Colon (tissue), 2 donors: ENCODE measurements around the gene VAV2.

Experiments
- FAIRE-seq: peaks from 2 replicates; lab custom pipeline; 2012; peaks lifted over from hg19 to GRCh38; lab: Jason Lieb, UNC
- donor health status: control.
- donor health status: control.

The VAV2 gene

GRCh38 chr9:133833388-133834025 is 158.6 kb downstream of the VAV2 start:
- FAIRE-seq: no peak

DNA sequence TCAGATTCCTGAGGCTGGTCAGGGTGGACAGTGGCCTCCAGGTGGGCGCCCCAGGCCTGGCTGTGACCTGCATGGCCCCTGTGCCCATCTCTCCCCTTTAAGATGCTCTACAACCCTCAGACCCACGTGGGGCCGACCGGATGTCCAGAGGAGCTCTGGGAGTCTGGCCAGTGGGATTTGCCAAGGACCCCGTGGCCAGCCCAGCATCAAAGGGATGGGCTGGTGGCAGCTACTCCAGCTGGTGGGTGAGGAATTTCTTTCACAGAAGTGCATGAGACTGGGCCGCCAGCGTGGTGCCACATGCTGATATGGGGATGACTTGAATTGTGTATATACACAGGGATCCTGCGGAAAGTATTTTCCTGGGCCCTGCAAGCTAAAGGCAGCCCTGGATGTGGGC is 159.2 kb downstream of the VAV2 start:
- no peak for FAIRE-seq

DNA sequence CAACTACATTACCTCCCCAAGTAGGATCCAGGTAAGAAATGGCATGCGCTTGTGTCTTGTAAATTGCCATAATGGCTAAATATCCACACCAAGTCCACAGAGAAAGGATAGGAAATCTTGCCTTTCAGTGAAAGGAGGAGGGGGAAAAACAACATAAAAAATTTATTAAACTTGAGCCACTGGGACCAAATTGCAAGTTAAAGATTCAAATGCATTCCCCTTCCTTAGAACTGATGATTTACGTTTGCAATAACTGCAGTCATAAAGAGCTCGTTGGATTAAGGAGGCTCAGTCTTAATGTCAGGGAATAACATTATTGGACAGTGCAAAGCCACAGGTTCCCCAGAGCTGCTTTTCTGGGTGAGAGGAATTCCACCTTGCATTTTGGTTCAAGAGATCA is 161.4 kb downstream of the VAV2 start:
- FAIRE-seq: no peak

DNA sequence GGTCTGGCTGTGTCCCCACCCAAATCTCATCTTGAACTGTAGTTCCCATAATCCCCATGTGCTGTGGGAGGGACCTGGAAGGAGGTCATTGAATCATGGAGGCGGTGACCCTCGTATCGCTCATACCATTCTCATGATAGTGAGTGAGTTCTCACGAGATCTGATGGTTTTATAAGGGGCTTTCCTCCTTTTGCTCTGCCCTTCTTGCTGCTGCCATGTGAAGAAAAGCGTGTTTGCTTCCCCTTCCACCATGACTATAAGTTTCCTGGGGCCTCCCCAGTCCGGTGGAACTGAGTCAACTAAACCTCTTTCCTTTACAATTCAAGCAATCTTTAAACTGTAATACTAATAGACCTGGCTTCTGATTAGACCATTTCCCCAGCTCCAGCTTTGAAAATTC is 161.8 kb downstream of the VAV2 start:
- FAIRE-seq: no peak

DNA sequence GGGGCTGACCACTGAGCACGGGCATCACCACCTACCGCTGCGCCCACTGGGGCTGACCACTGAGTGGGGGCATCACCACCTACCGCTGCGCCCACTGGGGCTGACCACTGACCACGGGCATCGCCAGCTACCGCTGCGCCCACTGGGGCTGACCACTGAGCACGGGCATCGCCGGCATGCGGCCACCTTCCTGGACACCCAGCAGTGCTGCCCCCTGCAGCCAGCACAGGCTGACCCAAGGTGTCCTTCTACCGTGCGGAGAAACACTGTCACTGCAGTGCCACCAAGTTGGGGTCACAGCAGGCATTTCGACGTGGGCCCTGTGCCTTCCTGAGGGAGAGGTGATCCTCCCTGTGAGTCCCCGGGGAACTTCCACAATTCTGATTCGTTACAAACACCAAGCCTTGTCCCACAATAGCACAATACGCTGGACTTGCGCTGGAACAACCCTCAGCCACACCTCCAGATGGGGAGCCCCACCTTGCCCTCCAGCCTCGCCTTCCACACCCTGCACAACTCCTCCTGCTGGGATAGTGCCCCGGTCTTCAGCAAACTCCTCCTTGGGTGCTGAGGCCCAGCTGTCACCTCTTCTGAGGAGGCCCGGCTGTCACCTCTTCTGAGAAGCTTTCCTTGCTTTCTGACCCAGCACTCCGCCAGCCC is 163.7 kb downstream of the VAV2 start:
- no peak for FAIRE-seq

GRCh38 chr9:133826289-133827085 is 165.6 kb downstream of the VAV2 start:
- no peak for FAIRE-seq

- FAIRE-seq: no peak
These were observed 166.4 kb downstream of the VAV2 start for GRCh38 chr9:133825555-133826218.

DNA sequence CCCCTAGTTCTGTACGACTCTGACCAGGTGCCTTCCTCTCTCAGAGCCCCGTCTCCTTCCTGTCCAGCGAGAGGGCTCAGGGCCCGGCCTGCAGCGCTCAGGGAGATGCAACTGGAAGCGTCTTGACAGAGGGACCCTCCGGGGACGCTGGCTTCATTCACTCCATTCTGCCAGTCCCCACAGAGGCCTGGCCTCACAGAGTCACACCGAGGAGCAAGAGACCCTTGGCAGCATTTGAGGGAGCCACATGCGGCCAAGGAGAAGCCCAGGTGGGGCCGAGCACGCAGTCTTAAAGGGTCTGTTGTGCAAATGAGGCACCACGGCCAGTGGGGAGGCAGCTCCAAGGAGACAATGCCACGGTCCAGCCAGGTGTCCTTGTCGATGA is 167.3 kb downstream of the VAV2 start:
- FAIRE-seq: no peak

DNA sequence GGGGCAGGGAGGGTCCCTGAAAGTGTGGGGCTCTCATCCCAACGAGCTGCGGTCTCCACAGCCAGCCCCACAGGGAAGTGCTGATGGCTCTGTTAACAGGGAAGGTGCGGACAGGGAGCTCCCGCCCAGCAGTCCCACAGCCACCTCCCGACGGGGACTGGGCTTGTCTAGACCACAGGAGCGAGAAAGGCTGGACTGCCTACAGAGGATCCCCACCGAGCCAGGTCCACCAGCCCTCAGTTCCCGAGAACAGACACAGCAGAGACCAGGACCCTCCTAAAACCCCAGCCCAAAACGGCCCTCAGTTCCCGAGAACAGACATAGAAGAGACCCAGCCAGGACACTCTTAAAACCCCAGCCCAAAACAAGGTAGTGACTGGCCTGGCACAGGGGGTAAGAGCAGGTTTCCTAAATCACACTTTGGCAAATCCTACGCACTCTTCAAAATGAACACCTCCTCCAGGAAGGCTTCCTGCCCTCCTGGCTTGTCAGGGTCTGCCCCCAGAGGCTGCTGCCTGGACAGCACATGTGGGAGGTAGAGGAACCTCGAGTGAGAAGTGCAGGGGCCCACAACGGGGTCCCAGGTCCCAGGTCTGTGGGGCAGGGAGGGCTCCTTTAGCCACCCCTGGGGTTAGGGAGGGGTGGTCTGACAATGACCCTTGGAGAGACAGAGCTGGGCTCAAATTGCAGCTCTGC is 167.9 kb downstream of the VAV2 start:
- FAIRE-seq: no peak

- FAIRE-seq: no peak
These were observed 168.7 kb downstream of the VAV2 start for GRCh38 chr9:133823189-133824105.

DNA sequence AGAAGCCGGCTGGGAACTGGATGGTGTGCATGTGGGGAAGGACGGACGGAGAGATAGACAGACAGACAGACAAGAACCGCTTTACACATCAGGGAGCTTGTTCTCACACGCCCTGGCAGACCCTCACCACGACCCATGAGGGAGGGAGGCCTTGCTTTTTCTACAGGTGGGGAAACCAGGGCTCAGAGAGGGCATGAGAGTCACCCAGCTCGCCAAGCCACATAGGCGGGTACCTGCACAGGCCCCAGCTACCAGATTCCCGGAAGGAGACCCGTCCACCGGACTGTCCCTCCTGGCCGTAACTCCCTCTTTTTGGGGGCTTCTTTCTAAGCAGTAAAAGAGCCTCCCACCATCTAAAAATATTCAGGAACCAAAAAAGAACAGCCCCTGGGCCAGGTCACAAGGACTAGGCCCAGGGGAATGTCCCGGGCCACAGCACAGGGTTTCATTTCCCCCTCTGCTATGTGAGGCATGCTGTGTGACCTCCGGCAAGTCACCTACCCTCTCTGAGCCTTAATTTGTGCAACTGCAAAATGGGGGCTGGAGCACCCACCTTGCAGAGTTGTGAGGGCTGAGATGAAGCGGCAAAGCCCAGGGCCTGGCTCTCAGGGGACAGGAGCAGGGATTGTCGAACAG is 169.6 kb downstream of the VAV2 start:
- FAIRE-seq: no peak

GRCh38 chr9:133821601-133822429 is 170.3 kb downstream of the VAV2 start:
- FAIRE-seq: no peak

DNA sequence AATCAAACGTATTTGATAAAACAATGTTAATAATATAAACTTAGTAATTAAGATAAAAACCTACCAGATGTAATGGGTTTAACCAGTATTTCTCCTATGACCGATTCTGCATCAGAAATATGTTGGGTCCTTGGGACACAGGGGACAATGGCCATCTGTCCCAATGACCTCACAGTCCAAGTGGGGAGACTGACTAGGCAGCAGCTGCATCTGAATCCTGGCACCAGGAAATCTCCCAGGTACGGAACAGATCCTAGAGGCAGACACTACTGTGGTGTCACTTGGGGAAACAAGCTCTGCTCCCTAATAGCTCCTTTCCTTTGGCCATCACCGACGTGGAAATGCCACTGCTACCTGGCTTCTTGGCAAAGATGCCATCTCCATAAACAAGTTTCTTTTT is 172.2 kb downstream of the VAV2 start:
- FAIRE-seq: no peak

DNA sequence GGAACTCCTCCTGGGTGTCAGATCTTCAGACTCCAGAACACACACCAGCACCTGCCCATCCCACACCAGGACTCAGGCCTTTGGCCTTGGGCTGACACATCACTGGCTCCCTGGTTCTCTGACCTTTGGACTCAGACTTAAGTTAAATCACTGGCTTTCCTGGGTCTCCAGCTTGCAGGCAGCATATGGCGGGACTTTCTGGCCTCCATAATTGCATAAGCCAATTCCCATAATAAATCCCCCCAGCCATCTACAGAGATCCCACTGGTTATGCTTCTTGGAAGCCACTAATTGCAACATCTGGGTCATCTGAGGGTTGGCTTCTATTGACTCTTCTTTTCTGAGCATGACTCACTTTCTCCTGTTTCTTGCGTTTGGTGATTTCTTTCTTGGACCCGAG is 173.7 kb downstream of the VAV2 start:
- FAIRE-seq: no peak

- FAIRE-seq: no peak
These were observed 176.3 kb downstream of the VAV2 start for GRCh38 chr9:133815781-133816180.

DNA sequence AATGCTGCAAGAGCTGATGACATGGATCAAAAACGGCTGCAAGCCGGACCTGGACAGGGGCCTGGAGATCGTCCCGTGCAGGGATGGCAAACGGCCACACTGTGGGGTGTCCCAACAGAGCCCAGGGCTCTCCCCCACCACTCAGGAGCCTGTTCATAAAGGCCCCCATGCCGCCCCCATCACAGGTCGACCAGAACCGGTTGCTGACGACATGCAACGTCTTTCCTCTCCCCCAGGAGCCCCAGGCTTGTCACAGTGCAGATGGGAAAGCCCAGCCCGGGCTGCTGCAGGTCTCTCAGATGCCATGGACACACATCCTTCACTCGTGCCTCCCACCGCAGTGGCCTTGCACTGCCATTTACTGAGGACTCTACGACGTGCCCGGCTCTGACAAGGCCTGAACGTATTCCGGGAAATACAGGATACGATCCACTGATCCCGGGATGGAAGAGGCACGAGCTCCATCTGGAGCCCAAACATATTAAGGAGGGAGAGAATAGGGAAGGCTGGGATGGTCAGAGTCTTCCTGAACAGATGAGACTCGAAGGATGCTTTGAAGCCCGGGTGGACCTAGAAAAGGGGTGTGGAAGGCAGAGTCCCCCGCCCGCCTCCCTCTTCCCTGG is 177.4 kb downstream of the VAV2 start:
- FAIRE-seq: no peak

DNA sequence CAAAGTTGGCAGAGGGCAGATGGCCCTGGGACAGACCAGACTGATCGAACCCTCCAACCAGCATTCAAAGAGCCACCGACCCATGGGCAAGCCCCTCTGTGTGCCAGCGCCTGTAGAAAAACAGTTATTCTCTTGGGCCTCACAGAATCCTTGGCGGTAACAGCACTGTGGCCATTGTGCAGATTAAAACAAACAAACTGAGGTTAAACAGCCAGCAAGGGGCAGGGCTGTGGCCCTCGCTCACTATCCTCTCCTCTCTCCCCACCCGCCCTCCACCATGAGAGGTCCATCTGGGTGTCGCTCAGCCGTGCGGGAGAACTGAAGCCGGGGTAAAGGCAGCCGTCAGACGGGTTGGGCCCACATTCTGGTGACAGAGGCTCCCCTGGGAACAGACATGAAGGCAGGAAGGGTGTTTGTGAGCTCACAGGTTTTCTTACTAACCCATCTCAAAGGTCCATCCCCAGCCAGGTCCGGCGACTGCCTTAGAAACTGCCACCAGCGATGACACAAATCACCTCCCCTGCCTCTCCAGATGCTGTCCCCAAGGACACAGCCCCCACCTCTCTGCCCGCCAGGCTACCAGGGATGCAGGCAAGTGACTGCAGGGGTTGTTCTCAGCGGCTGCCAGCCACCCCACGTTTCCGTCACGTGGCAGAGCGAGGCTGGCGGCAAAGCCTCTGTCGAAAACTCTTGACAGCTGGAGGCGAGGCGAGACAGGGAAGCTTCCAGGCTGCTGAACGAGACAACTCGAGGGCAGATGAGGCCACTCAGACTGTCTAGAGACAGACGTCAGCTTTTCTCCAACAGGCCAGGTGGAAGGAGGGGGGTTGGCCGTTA is 178.2 kb downstream of the VAV2 start:
- no peak for FAIRE-seq
